Transverse colon (tissue), 4 donors: ENCODE data around the gene FLCN. TPM values are rescaled to one million over a fixed set of nuclear protein-coding genes. Genes with fewer than 3 reads are reported as not detected.
"Not testable (repeated sequence)": the region's sequence is repeated elsewhere in the genome, so short reads cannot be mapped to it uniquely, and the experiment has no call there.

Experiments used
- DNase-seq: peaks from one replicate; pipeline ENCODE4 v3.0.0-alpha.2; 2019
- H3K27ac ChIP-seq, 4 donors: fragments of 200-600 bp; sonication (generic); 2 replicates each; pipeline ENCODE4 v1.5.1; 2016 to 2018; ENCODE audit warnings: inconsistent platforms in 4 of 4
- H3K27me3 ChIP-seq: fragments of 200-600 bp; sonication (generic); 2 replicates; pipeline ENCODE4 v1.5.1; 2017; ENCODE audit warnings: inconsistent platforms
- H3K36me3 ChIP-seq, 4 donors: fragments of 200-600 bp; sonication (generic); 2 replicates each; pipeline ENCODE4 v1.5.1; 2017 to 2019; ENCODE audit warnings: inconsistent platforms in 4 of 4
- H3K4me1 ChIP-seq, 4 donors: fragments of 200-600 bp; sonication (generic); 2 replicates each; pipeline ENCODE4 v1.5.1; 2017 to 2020; ENCODE audit warnings: inconsistent platforms in 4 of 4
- H3K4me3 ChIP-seq, 4 donors: fragments of 200-600 bp; sonication (generic); 1 replicate in 1 of 4; 2 replicates in 3 of 4; pipeline versions ENCODE4 v1.5.1 to v1.6.1; 2017 to 2019; ENCODE audit warnings: inconsistent platforms in 4 of 4
- H3K9me3 ChIP-seq, 2 donors: fragments of 200-600 bp; sonication (generic); 2 replicates each; pipeline ENCODE4 v1.5.1; 2017 to 2019; ENCODE audit warnings: inconsistent platforms in 2 of 2
- EP300 ChIP-seq: sonication (generic); formaldehyde crosslinking; IDR thresholded peaks from one replicate; pipeline ENCODE4 v1.6.1; 2017; ENCODE audit warnings: antibody characterized with exemption, low read depth
- POLR2A ChIP-seq: fragments of 450-650 bp; IDR thresholded peaks from one replicate; pipeline ENCODE4 v1.6.1; 2016; ENCODE audit warnings: antibody characterized with exemption, mild to moderate bottlenecking, moderate library complexity
- POLR2AphosphoS5 ChIP-seq, 3 donors: sonication (generic); formaldehyde crosslinking; IDR thresholded peaks; one replicate each; pipeline ENCODE4 v1.6.1; 2016; ENCODE audit warnings: antibody characterized with exemption in 3 of 3
- WGBS, 2 donors: methylation state at CpG; one replicate each; pipeline ENCODE4 v1.1.5; 2018; ENCODE audit warnings: low coverage in 1 of 2; 5-methylcytosine and 5-hydroxymethylcytosine counted together
- in situ Hi-C, 4 donors: fragments of 200-750 bp; cut with MboI; loops; one replicate each; pipeline versions ENCODE4 v1.15.0 to v1.15.1; 2017; ENCODE audit warnings: low sequenced_read_pairs in 3 of 4, low pct_ligation_motif_present in 1 of 4, low pct_unique_long_range_greater_than_20kb in 1 of 4
- intact Hi-C: fragments of 100-400 bp; cut with DNase I; formaldehyde crosslinking; loops from one replicate; pipeline ENCODE4 v1.15.1; 2023; ENCODE audit warnings: low total_unique reads
- total RNA-seq, 4 donors: library from RNA; depleted of rRNA; stranded (reverse); fragments of >200 nt; gene quantifications; one replicate each; pipeline ENCODE4 v1.1.0, GENCODE V29; 2016
- TF ChIP-seq, protein P1 (sequence below), 5 experiments: fragments of 200-600 bp in 3 of 5; fragments of 450-650 bp in 2 of 5; sonication (generic) in 3 of 5; IDR thresholded peaks; 1 replicate in 2 of 5; 2 replicates in 3 of 5; pipeline ENCODE4 v1.5.1; 2016 to 2017; ENCODE audit warnings: antibody characterized with exemption in 5 of 5, inconsistent platforms in 3 of 5, mild to moderate bottlenecking in 2 of 5, moderate library complexity in 1 of 5

The FLCN gene
- total RNA-seq, 4 donors from 2014 or later: 43.0 to 560 (median 81.1) TPM

DNA sequence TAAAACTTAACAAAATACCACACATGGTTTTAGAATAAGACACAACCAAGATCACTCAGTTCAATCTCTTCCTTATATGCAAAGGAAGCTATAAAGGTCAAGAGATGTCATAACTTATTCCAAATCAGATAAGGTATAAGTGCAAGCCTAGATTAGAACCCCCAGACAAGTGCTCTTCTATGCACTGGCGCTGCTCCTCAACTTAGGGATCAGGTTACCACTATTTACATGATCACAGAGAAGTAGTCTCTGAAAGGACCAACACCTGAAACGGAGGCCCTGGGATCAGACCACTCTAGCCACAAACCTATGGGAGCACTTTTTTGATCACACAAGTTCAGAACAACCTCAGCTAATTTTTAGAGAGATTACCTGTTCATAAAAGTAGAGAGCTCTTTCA is 27.5 kb upstream of the FLCN start:
- in situ Hi-C loops: no loop called here
- TF ChIP-seq, protein P1, sequence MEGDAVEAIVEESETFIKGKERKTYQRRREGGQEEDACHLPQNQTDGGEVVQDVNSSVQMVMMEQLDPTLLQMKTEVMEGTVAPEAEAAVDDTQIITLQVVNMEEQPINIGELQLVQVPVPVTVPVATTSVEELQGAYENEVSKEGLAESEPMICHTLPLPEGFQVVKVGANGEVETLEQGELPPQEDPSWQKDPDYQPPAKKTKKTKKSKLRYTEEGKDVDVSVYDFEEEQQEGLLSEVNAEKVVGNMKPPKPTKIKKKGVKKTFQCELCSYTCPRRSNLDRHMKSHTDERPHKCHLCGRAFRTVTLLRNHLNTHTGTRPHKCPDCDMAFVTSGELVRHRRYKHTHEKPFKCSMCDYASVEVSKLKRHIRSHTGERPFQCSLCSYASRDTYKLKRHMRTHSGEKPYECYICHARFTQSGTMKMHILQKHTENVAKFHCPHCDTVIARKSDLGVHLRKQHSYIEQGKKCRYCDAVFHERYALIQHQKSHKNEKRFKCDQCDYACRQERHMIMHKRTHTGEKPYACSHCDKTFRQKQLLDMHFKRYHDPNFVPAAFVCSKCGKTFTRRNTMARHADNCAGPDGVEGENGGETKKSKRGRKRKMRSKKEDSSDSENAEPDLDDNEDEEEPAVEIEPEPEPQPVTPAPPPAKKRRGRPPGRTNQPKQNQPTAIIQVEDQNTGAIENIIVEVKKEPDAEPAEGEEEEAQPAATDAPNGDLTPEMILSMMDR (IDR thresholded peaks at IDR 0.05): no peak
- TF ChIP-seq EP300: no peak
- TF ChIP-seq POLR2AphosphoS5 (IDR thresholded peaks at IDR 0.05): no peak
- TF ChIP-seq POLR2A: no peak

DNA sequence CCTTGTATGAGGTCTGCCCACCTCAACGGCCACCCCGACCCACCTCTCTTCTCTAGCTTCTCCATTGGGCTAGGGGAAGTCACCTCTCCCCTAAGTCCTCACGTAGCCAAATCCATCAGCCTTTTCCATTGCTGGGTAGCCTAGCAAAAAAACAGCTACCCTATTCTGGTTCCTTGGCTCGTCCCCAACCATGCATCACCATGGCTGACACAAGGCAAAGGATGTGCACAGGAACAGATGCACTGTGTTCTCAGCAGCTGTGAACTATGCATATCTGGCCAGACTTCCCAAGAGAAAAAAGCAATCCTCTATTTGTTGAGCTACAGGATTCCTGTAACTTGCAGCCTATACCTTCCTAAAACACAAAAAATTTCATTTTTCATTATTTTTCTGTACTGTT is 22.0 kb upstream of the FLCN start:
- intact Hi-C loops: no loop called here
- Histone ChIP-seq H3K9me3 (no peaks in the 10 kb centered on the region), H3K36me3 (peaks cover 0 to 63% (median 25%) of the 10 kb centered on the region in 4 donors), H3K27me3 (no peaks in the 10 kb centered on the region), H3K27ac (no peak overlapping the region), H3K4me1 (no peaks in the 10 kb centered on the region), H3K4me3 (no peak overlapping the region)
- 92 to 100% methylated on average over 4 of the region's 4 CpGs for WGBS, 2 donors
- DNase-seq: no peak
- TF ChIP-seq POLR2A: no peak
- TF ChIP-seq, protein P1 (IDR thresholded peaks at IDR 0.05): no peak
- TF ChIP-seq EP300: no peak
- TF ChIP-seq POLR2AphosphoS5 (IDR thresholded peaks at IDR 0.05): no peak
- in situ Hi-C loops: no loop called here

More for the DNA sequence above, 27.5 kb upstream of the FLCN start:
- Histone ChIP-seq H3K27ac (no peak overlapping the region), H3K27me3 (no peaks in the 10 kb centered on the region), H3K9me3 (no peaks in the 10 kb centered on the region), H3K4me1 (no peaks in the 10 kb centered on the region), H3K4me3 (no peak overlapping the region), H3K36me3 (peaks cover 0 to 78% (median 33%) of the 10 kb centered on the region in 4 donors)
- intact Hi-C loops: no loop called here
- DNase-seq: no peak
- 86 to 88% methylated on average over 1 to 2 of the region's 2 CpGs for WGBS, 2 donors

DNA sequence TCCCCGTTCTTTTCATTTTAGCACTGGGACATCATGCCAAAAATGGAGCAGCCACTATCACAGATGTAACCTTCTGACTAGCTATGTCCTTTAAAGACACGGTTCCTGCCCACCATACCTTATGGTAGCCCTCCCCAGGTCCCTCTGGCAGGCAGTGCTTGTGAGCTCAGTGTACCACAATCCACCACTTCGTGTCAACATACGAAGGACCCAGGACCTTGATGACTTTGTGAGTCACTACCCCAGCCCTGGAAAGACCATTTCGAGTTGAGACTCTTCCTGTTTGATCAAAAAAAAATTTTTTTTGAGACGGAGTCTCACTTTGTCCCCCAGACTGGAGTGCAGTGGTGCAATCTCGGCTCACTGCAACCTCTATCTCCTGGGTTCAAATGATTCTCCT is 21.0 kb upstream of the FLCN start:
- 93 to 94% methylated on average over 7 of the region's 7 CpGs for WGBS, 2 donors
- no peak overlapping the region for H3K27ac ChIP-seq
- in situ Hi-C loops: no loop called here

DNA sequence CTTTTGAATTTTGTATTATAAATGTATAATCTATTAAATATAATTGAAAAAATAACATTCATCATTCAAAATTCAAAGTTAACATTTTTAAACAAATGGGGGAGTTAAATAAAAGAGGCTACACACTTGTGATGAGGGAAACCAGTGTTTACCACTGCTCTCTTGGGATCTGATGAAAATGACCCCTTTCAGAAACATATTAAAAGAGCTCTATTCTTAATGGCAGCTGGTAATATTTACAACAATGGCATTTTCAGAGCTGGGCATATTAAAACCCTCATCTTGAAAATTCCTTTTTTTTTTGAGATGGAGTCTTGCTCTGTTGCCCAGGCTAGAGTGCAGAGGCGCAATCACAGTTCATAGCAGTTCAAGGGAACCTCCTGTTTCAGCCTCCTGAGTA is 19.3 kb upstream of the FLCN start:
- H3K4me3 ChIP-seq: no peak overlapping the region
- intact Hi-C loops (no loop called here), in situ Hi-C loops (no loop called here)
- no peaks in the 10 kb centered on the region for H3K27me3 ChIP-seq
- TF ChIP-seq, protein P1 (IDR thresholded peaks at IDR 0.05): no peak
- TF ChIP-seq EP300 (no peak), POLR2A (no peak), POLR2AphosphoS5 (IDR thresholded peaks at IDR 0.05) (no peak)
- H3K4me1 ChIP-seq: no peaks in the 10 kb centered on the region
- H3K36me3 ChIP-seq: peaks cover 0 to 72% (median 20%) of the 10 kb centered on the region in 4 donors
- WGBS, 2 donors: 100% methylated on average over 1 of the region's 1 CpG
- no peak for DNase-seq
- H3K9me3 ChIP-seq: no peaks in the 10 kb centered on the region
- no peak overlapping the region for H3K27ac ChIP-seq

More for the DNA sequence above, 21.0 kb upstream of the FLCN start:
- TF ChIP-seq EP300 (no peak), POLR2AphosphoS5 (IDR thresholded peaks at IDR 0.05) (no peak), POLR2A (no peak)
- TF ChIP-seq, protein P1 (IDR thresholded peaks at IDR 0.05): no peak
- Histone ChIP-seq H3K4me1 (no peaks in the 10 kb centered on the region), H3K9me3 (no peaks in the 10 kb centered on the region), H3K27me3 (no peaks in the 10 kb centered on the region), H3K36me3 (peaks cover 0 to 73% (median 23%) of the 10 kb centered on the region in 4 donors), H3K4me3 (no peak overlapping the region)
- no peak for DNase-seq
- intact Hi-C loops: no loop called here

DNA sequence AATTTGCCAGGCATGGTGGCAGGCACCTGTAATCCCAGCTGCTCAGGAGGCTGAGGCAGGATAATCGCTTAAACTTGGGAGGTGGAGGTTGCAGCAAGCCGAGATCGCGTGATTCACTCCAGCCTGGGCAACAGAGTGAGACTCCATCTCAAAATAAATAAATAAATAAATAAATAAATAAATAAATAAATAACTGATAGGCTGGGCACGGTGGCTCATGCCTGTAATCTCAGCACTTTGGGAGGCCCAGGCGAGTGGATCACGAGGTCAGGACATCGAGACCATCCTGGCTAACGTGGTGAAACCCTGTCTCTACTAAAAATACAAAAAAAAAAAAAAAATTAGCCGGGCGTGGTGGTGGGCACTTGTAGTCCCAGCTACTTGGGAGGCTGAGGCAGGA is 18.7 kb upstream of the FLCN start:
- WGBS, 2 donors: 93 to 100% methylated on average over 6 to 11 of the region's 11 CpGs

More for the DNA sequence above, 18.7 kb upstream of the FLCN start:
- H3K27ac ChIP-seq, in situ Hi-C loops, H3K4me3 ChIP-seq, H3K4me1 ChIP-seq, DNase-seq, H3K9me3 ChIP-seq, H3K27me3 ChIP-seq, intact Hi-C loops: not testable (repeated sequence)
- peaks cover 0 to 68% (median 19%) of the 10 kb centered on the region in 4 donors for H3K36me3 ChIP-seq
